Fibroblast of pulmonary artery (primary cell): ENCODE measurements around the gene HAO1.

Experiments
- DNase-seq: peaks from one replicate; pipeline ENCODE4 v3.0.0-alpha.2; 2010; ENCODE audit warnings: low read depth
- H3K4me3 ChIP-seq: replicated peaks from 2 replicates; pipeline ENCODE4 v1.5.1; 2011; ENCODE audit warnings: low read depth, mild to moderate bottlenecking, control low read depth, low read length, moderate library complexity
- CTCF ChIP-seq: IDR thresholded peaks from 2 replicates; pipeline ENCODE4 v1.5.1; 2011; ENCODE audit warnings: mild to moderate bottlenecking, control low read depth, low read length, inconsistent platforms; ENCODE audit errors: missing control alignments

HAO1 gene

DNA sequence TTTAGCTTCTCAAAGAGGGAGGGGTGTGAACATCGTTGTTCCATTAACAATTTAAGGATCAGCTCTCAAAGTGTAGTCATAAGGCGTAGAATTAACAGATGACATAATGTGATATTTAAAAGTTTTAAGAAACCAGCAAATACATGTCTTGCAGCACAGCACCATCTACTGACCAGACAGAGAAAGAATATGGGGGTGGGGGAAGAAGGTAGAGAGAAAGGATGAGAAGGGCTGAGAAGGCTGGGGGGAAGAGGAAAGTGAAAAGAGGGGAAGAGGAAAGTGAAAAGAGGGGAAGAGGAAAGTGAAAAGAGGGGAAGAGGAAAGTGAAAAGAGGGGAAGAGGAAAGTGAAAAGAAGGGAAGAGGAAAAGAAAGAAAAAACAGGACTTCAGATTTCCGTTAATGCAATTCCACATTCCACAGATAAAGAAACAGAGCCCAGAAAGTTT lies 80.9 kb downstream of the HAO1 start:
- TF ChIP-seq CTCF = peak; percentile 73
- peak; percentile 84 for DNase-seq

GRCh38 chr20:7858734-7859250 lies 81.5 kb downstream of the HAO1 start:
- DNase-seq = no peak
- no peak for TF ChIP-seq CTCF
- no peak overlapping the region for H3K4me3 ChIP-seq

More for the DNA sequence above, 80.9 kb downstream of the HAO1 start:
- H3K4me3 ChIP-seq = no peak overlapping the region

GRCh38 chr20:7856756-7857155 lies 83.5 kb downstream of the HAO1 start:
- DNase-seq = peak; percentile 82
- no peak overlapping the region for H3K4me3 ChIP-seq
- TF ChIP-seq CTCF = no peak

DNA sequence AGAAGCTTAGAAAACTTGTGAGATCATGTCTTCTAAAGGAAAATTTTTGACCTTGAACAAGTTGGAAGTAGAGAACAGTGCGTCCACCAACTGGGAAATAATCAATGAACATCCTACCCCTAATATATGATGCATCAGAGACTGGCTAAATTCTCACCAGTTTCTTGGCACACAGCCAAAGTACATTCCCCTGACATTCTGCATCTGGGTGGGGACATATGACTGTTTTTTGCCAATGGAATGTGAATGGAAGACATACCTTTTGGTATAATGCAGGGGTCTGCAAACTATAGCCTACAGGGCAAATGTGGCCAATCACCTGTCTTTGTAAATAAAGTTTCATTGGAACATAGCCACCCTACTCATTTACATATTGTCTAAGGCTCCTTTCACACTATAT lies 84.7 kb downstream of the HAO1 start:
- DNase-seq = no peak
- TF ChIP-seq CTCF = no peak
- H3K4me3 ChIP-seq = no peak overlapping the region

DNA sequence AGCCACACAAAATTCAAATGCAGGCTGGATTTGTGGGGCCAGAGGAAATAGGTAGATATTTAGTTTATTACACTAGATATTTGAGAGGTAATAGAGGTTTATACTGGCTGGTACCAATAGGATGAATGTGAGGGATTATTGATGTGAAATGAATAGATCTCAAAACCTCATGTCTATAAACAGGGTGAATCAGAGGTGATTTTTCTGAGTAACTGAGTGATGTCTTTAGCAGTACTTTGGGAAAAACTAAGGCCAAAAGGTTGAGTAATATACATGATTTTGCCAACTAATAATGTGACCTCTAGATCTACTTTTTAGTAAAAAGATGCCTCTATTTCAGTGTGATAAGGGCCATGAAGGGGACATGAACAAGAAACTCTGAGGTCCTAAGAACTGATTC lies 86.8 kb downstream of the HAO1 start:
- TF ChIP-seq CTCF = no peak

DNA sequence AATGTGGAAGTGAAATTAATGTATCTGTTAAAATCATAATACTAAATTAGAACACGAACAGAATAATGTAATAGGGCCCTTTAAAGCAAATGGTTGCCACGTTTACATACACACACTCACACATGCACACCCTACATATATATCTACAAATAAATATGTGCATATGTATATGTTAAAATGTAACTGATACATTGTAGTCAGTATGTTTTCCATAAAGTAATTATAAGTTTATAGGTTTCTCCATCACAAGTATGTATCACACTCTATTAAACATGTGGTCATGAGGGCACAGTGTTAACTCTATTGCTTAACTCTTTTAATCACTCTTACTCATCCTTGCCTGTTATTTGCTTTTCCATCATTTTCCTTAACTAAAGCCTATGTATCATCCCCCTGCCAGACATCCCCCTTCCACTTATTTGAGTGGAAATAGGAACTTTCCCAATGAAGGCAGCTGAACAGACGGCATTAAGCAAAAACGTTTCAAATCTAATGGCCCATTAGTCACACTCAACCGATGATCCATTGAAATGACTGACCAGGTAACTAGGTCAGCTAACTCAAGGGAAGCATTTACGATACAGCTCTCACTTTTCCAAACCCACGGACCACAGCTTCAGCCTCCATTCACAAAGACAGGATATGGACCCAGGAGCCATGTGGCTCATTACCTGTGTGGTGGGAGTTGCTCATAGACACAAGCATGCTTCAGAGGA lies 89.3 kb downstream of the HAO1 start:
- no peak overlapping the region for H3K4me3 ChIP-seq
- DNase-seq = no peak
- TF ChIP-seq CTCF = no peak

More for the DNA sequence above, 86.8 kb downstream of the HAO1 start:
- no peak for DNase-seq
- H3K4me3 ChIP-seq = no peak overlapping the region

- DNase-seq = no peak
- no peak overlapping the region for H3K4me3 ChIP-seq
- TF ChIP-seq CTCF = no peak
Observed at GRCh38 chr20:7849675-7850074, 90.6 kb downstream of the HAO1 start.
